Measurements from ENCODE around the gene EIF6.
A peak's percentile ranks its signal among the peaks of the same experiment; 100 is the strongest.
"Not testable (repeated sequence)": the region's sequence is repeated elsewhere in the genome, so short reads cannot be mapped to it uniquely, and the experiment has no call there.

The EIF6 gene

GRCh38 chr20:35284267-35284991 is at the start of gene EIF6:
TSS of gene EIF6 (minus strand) at chr20:35284772. CDS start at chr20:35284487, 285 bp downstream.
- DNase-seq: peak; percentile 32 to 88 (median 68)

- DNase-seq: no peak
Observed at GRCh38 chr20:35333606-35334005, 49.0 kb upstream of the EIF6 start.

GRCh38 chr20:35332540-35333200 is 48.1 kb upstream of the EIF6 start:
- no peak for DNase-seq

- DNase-seq: peak in 1 of 58 donors; percentile 7
Observed at GRCh38 chr20:35329435-35330139, 45.0 kb upstream of the EIF6 start.

GRCh38 chr20:35328689-35329088 is 44.1 kb upstream of the EIF6 start:
- DNase-seq: no peak

GRCh38 chr20:35328095-35328685 is 43.6 kb upstream of the EIF6 start:
- DNase-seq: no peak

GRCh38 chr20:35327074-35327976 is 42.8 kb upstream of the EIF6 start:
- no peak for DNase-seq

- DNase-seq: no peak
Observed at GRCh38 chr20:35326740-35327073, 42.1 kb upstream of the EIF6 start.

- no peak for DNase-seq
Observed at GRCh38 chr20:35326021-35326739, 41.6 kb upstream of the EIF6 start.

- no peak for DNase-seq
Observed at GRCh38 chr20:35325401-35325800, 40.8 kb upstream of the EIF6 start.

GRCh38 chr20:35320396-35321126 is 36.0 kb upstream of the EIF6 start:
- no peak for DNase-seq

- no peak for DNase-seq
Observed at GRCh38 chr20:35319871-35320197, 35.3 kb upstream of the EIF6 start.

- DNase-seq: no peak
Observed at GRCh38 chr20:35319192-35319870, 34.8 kb upstream of the EIF6 start.

- no peak for DNase-seq
Observed at GRCh38 chr20:35318502-35319157, 34.1 kb upstream of the EIF6 start.

- DNase-seq: no peak
Observed at GRCh38 chr20:35317416-35318210, 33.0 kb upstream of the EIF6 start.

GRCh38 chr20:35316086-35316485 is 31.5 kb upstream of the EIF6 start:
- no peak for DNase-seq

GRCh38 chr20:35315632-35316020 is 31.1 kb upstream of the EIF6 start:
- DNase-seq: not testable (repeated sequence)
